NCI-H1694 treated with DMSO at 0.1 percent for 48 hours (cell line): ENCODE data around the gene YAP1.
"Not testable (repeated sequence)": the region's sequence is repeated elsewhere in the genome, so short reads cannot be mapped to it uniquely, and the experiment has no call there.

ENCODE experiments used
- DNase-seq: peaks from one replicate; lab custom pipeline; 2025; lab: John Stamatoyannopoulos, UW

The YAP1 gene

DNA sequence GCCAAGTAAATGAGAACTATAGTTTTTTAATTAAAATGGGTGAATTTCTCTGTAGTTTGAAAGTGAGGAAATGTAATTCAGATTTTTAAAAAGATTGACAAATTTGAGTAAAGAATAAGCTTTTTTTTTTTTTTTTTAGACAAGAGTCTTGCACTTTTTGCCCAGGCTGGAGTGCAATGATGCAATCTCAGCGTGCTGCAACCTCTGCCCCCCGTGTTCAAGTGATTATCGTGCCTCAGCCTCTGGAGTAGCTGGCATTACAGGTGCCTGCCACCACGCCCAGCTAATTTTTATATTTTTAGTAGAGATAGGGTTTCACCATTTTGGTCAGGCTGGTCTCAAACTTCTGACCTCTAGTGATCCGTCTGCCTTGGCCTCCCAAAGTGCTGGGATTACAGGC, 90.1 kb downstream of the YAP1 start:
- not testable (repeated sequence) for DNase-seq

- no peak for DNase-seq
Observed at GRCh38 chr11:102201776-102202175, 91.5 kb downstream of the YAP1 start.

DNA sequence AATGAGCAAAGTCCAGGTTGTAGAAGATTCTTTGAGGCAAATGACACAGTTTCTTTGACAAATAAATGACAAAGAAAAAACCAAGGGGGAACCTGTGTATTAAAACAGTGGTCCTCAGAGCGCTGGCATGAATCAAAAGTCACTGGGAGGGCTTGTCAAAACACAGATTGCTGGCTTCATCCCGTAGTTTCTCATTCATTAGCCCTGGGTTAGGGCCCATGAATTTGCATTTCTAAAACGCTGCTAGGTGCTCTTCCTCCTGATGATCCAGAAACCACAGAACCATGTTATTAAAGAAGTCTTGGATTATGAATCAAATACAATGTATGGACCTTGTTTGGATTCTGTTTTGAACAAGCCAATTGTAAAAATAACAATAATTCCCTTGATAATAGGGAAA, 92.7 kb downstream of the YAP1 start:
- DNase-seq: no peak

DNA sequence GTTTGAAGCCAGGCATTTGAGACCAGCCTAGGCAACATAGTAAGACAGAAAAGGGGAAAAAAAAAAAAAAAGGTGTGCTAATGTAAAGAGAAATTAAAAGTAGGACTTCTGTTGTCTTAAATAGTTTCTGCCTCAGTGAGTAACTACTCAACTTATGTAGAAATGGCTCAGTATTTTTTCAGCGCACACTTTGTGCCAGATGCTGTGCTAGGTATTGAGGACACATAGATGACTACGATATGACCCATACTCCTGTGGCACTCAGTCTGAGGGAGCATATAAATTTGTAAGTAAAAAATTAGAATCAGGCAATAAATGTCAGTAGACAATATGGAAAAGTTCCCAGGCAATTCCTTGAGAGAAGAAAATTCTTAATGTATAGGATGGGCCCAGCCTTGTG, 93.9 kb downstream of the YAP1 start:
- DNase-seq: no peak

GRCh38 chr11:102205805-102206204, 95.6 kb downstream of the YAP1 start:
- no peak for DNase-seq

- DNase-seq: no peak
Observed at GRCh38 chr11:102208835-102209234, 98.6 kb downstream of the YAP1 start.

- DNase-seq: no peak
Observed at GRCh38 chr11:102214623-102215022, 104.4 kb downstream of the YAP1 start.

DNA sequence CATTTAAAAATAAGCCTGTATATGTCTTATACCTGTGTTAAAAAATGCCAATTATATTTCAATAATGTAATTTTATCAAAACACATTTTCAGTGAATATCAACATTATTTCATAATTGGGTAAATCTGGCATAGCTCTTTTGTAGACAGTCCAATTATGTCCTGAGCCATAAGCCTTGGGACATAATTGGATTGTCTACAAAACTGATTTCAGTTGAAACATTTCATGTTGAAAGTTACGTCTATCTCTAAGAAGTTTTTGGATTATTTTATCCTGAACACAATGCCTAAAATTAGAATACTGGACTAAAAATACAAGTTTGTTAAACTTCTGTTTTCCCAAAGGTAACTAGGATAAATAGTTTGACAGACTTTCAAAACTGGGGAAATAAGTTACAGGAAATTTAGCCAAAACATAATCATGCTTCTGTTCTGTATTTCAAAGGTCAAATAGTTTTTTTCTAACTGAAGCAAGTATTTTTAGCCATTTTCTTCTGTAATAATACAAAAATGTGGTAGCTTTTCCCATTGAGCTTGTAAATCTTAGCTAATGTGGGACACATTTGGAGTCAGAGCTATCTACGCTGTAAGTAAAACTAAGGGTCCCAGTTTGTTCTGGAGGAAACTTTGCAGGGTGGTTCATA, 106.3 kb downstream of the YAP1 start:
- no peak for DNase-seq

GRCh38 chr11:102220728-102221467, 110.7 kb downstream of the YAP1 start:
- no peak for DNase-seq

- no peak for DNase-seq
Observed at GRCh38 chr11:102223859-102224258, 113.6 kb downstream of the YAP1 start.

DNA sequence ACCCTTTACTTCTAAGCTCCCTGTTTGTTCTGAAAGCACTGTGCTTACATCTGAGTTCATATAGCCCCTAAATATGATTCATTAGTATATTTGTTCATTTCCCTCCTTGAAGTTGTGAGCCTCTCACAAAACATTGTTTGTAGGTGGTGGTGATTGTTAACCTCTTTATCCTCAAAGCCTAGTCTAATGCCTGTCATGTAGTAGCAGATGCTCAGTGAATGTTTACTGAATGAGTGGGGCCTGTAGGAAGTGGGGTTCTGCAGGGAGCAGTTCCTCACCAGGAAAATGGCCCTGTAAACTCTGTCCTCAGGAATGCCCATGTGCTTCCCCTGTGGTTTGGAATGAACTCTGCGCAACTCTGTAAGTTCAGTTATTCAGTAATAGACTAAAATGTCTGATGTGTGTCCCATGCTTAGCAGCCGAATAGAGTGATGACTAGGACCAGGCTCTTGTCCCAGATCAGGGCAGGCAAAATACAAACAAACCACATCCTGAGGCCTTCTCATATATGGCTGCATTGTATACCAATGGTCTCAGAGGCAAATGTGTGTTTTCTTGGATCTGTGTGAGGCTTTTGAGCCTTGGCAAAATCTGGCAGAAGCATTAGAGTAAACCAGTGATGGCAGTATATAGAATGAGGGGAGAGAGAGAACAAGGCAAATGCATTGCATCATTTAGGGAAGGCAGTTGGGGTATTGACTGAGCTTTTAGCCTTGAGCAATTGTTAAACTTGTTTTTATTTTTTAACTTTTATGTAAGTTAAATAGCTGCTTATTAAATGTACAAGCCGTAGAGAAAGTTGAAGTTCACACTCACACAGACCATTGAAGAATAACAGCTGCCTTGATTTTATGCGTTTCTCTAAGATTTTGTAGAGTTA, 115.7 kb downstream of the YAP1 start:
- no peak for DNase-seq

DNA sequence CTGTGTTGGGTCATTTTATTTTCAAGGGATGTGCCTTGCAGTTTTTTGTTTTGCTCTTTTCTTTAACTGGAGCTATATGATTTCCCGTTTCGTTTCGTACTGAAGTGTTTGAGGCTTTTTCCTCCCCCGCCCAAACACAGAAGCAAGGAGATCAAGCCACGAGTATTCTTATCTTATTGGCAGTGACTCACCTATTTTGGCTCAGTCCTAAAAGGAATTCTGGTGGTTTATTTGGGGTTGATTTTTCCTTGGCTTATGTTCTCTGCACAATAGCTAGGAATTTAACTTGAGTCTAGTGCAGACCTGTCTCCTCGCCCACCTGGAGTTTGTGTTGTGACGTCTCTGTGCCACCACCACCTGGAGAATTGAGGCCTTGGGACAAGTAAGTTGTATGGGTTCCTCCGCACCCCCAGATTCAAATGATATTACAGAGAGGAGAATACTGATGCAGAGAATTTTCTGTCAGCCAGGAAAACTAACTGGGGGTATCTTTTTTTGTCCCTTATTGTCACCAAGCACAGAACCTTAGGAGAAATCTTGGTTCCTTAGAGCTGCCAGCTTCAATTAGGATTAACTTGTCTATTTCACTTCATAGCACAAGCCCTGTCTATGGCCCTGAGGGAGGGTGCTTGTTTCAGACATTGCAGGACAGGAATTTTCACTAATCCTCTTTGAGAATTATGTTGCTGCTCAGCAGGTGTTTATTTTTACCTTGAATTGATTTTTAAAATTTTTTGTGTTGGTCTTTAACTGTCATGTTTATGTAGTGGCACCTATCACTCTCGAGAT, 116.6 kb downstream of the YAP1 start:
- DNase-seq: no peak

- no peak for DNase-seq
Observed at GRCh38 chr11:102229510-102230123, 119.4 kb downstream of the YAP1 start.

GRCh38 chr11:102230186-102230585, 119.9 kb downstream of the YAP1 start:
- DNase-seq: no peak

DNA sequence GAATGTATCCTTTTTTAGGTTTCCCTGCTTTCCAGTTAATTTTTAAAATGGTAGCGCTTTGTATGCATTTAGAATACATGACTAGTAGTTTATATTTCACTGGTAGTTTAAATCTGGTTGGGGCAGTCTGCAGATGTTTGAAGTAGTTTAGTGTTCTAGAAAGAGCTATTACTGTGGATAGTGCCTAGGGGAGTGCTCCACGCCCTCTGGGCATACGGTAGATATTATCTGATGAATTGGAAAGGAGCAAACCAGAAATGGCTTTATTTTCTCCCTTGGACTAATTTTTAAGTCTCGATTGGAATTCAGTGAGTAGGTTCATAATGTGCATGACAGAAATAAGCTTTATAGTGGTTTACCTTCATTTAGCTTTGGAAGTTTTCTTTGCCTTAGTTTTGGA, 120.7 kb downstream of the YAP1 start:
- DNase-seq: no peak

DNA sequence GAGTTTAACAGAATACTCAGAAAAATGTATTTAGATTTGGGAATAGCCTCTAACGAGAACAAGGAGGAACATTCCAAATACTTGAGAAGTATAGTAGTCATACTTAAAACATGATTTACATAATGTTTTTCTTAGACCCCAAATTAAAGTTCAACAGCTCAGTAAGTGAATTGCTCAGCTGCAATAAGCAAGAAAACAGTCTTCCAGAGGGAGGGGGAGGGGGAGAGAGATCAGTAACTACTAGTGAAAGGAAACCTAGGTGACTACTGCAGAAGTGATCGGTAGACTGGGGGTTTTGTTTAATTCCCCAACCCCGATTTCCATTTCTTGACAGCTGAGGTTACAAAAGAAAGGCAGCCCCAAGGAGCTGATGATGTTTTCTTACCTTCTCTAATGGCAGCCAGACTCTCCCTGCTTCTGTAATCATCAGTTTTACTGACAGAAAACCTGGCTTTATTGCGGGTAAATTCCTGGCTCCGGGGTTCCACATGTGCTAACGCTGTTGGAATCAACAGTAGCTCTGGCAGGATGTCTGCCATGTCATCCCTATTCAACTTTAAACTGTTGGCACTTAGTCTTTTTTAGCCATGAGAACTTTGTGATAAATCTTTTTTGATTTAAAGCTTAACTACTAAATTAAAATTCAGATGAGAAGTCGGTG, 124.7 kb downstream of the YAP1 start:
- no peak for DNase-seq

GRCh38 chr11:102237096-102237735, 127.0 kb downstream of the YAP1 start:
- no peak for DNase-seq

DNA sequence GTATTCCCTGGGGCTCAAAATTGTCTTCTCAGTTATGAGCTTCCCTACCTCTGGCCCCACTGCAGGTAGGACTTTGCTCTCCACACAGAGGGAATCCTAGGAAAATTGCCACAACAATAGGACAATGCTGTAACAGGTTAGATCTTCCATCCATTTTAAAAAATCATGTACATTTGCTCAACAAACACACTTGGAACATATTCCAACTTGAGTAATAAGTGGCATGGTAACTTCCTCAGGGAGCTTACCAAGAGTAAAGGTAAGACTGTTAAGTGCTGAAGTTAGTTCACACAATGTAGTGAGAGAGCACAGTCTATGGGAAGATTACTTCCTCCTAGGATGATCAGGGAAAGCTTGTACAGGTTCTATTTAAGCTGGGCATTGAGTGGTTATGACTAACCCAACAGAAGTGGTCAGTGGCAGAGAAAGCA, 128.2 kb downstream of the YAP1 start:
- DNase-seq: no peak

DNA sequence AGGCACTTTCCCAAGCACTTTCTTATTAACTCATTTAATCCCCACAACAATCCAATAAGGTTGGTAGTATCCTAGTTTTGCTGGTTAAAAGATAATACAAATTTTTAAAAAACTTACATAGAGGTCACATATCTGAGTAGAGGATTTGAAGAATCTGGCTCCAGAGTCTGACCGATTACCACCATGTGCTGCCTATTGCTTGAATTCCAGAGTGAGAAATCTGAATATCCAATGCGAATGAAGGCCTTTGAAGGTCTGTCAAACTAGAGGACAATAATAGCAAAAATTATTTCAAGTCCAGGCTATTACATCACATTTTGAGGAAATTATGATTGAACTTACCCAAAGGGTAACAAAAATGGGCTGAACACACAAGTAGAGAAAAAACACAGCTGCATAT, 129.2 kb downstream of the YAP1 start:
- no peak for DNase-seq

GRCh38 chr11:102239911-102240310, 129.7 kb downstream of the YAP1 start:
- no peak for DNase-seq

DNA sequence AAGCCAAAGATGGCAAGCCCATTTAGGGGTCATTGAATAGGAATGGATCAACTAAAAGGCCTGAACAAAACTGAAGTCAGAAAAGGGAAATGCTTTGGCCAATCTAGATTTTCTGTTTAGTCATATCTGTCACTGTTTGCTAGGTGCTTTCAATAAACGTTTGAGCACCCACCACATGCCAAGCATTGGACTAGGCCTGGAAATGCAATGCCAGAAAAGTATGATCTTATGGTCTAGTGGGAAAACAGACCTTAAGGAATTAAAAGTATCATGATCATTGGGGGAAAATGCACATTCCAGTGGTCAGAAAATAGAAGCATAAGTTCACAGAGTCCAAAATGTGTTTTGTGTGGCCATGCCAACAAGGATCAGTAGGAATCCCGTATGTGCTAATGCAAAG, 130.3 kb downstream of the YAP1 start:
- DNase-seq: no peak
